Natural killer cell (primary cell): ENCODE data around the gene GMPR2. TPM values are rescaled to one million over a fixed set of nuclear protein-coding genes. Genes with fewer than 3 reads are reported as not detected.

ENCODE experiments used
- ATAC-seq, 3 donors: fragments of 150-1000 bp in 2 of 3; fragments of 200-7000 bp in 1 of 3; cut with Tn5 transposase; 1 replicate in 1 of 3; 2 replicates in 2 of 3; pipeline ENCODE4 v1.10.0; 2021; ENCODE audit warnings: mild to moderate bottlenecking in 2 of 3, moderate library complexity in 2 of 3
- DNase-seq, 2 donors: peaks; one replicate each; pipeline versions ENCODE4 v3.0.0 to v3.0.0-alpha.2; 2013 to 2021; ENCODE audit warnings: mixed read lengths in 1 of 2
- H3K27ac ChIP-seq: one replicate; pipeline ENCODE4 v1.5.1; 2013; ENCODE audit warnings: mild to moderate bottlenecking, low read length
- H3K27me3 ChIP-seq: one replicate; pipeline ENCODE4 v1.6.1; 2013; ENCODE audit warnings: low read length; ENCODE audit not compliant: control insufficient read depth, insufficient read depth
- H3K36me3 ChIP-seq: one replicate; pipeline ENCODE4 v1.6.1; 2013; ENCODE audit warnings: low read length; ENCODE audit not compliant: control insufficient read depth, insufficient read depth
- H3K4me1 ChIP-seq: one replicate; pipeline ENCODE4 v1.6.1; 2013; ENCODE audit warnings: low read length; ENCODE audit not compliant: control insufficient read depth, insufficient read depth
- H3K4me3 ChIP-seq: one replicate; pipeline ENCODE4 v1.5.1; 2013; ENCODE audit warnings: low read length
- H3K9me3 ChIP-seq: one replicate; pipeline ENCODE4 v1.6.1; 2013; ENCODE audit warnings: low read length; ENCODE audit not compliant: control insufficient read depth, insufficient read depth
- H3K27ac Mint-ChIP-seq, 2 donors: one replicate each; pipeline ENCODE4 v1.8.0; 2022; ENCODE audit warnings: mild to moderate bottlenecking in 2 of 2, mixed read lengths in 2 of 2, moderate library complexity in 1 of 2
- H3K27me3 Mint-ChIP-seq, 2 donors: one replicate each; pipeline ENCODE4 v1.8.0; 2022; ENCODE audit warnings: low read depth in 2 of 2, mixed read lengths in 2 of 2
- H3K36me3 Mint-ChIP-seq: one replicate; pipeline ENCODE4 v1.8.0; 2022; ENCODE audit warnings: mixed read lengths
- H3K4me1 Mint-ChIP-seq, 2 donors: one replicate each; pipeline ENCODE4 v1.8.0; 2022; ENCODE audit warnings: mixed read lengths in 2 of 2
- H3K4me3 Mint-ChIP-seq: one replicate; pipeline ENCODE4 v1.8.0; 2022; ENCODE audit warnings: mild to moderate bottlenecking, moderate library complexity, mixed read lengths
- H3K9me3 Mint-ChIP-seq, 2 donors: one replicate each; pipeline ENCODE4 v1.8.0; 2022; ENCODE audit warnings: mixed read lengths in 2 of 2
- CTCF ChIP-seq: fragments of 200-600 bp; IDR thresholded peaks from one replicate; pipeline ENCODE4 v1.8.0; 2022; ENCODE audit warnings: antibody characterized with exemption
- WGBS: methylation state at CpG from one replicate; pipeline ENCODE4 v1.1.7; 2013; ENCODE audit warnings: missing lambda C conversion rate; ENCODE audit not compliant: insufficient coverage; 5-methylcytosine and 5-hydroxymethylcytosine counted together
- intact Hi-C: fragments of 100-400 bp; cut with micrococcal nuclease; formaldehyde crosslinking; loops from one replicate; pipeline ENCODE4 v1.14.2; 2022
- total RNA-seq, 4 donors: library from RNA; stranded (reverse); fragments of 120-200 nt in 1 of 4; gene quantifications; one replicate each; pipeline versions ENCODE4 v1.2.3 to v1.2.4, GENCODE V29; 2013 to 2022

Gene GMPR2
- total RNA-seq, 3 donors from 2014 or later (not counting 1 experiment from before 2014, with no cell fraction given), result 46.5 to 63.3 (median 53.3) TPM

GRCh38 chr14:24277606-24278321 is 45.0 kb downstream of the GMPR2 start:
- H3K4me1 ChIP-seq, result peaks cover 43% of the 10 kb centered on the region
- Mint-ChIP-seq H3K36me3 (no peaks in the 10 kb centered on the region), H3K9me3 (no peaks in the 10 kb centered on the region), H3K27me3 (no peaks in the 10 kb centered on the region), H3K27ac (peak overlapping the region in 1 of 2 donors; percentile 70), H3K4me1 (peaks cover 22 to 26% of the 10 kb centered on the region in 2 donors), H3K4me3 (no peak overlapping the region)
- H3K36me3 ChIP-seq, result no peaks in the 10 kb centered on the region
- TF ChIP-seq CTCF, result no peak
- WGBS, result 67% methylated on average over 11 of the region's 11 CpGs
- ATAC-seq (peak in 2 of 3 donors; percentile 17 to 83), DNase-seq (no peak)
- H3K4me3 ChIP-seq, result no peak overlapping the region
- no peaks in the 10 kb centered on the region for H3K9me3 ChIP-seq
- H3K27me3 ChIP-seq, result no peaks in the 10 kb centered on the region
- peak overlapping the region; percentile 30 for H3K27ac ChIP-seq
- intact Hi-C loops, result no loop called here

- Mint-ChIP-seq H3K36me3 (no peaks in the 10 kb centered on the region), H3K27ac (peak overlapping the region in 1 of 2 donors; percentile 70), H3K27me3 (no peaks in the 10 kb centered on the region), H3K9me3 (no peaks in the 10 kb centered on the region), H3K4me3 (no peak overlapping the region), H3K4me1 (peaks cover 18 to 24% of the 10 kb centered on the region in 2 donors)
- WGBS, result 99% methylated on average over 5 of the region's 5 CpGs
- Histone ChIP-seq H3K27me3 (no peaks in the 10 kb centered on the region), H3K36me3 (no peaks in the 10 kb centered on the region), H3K4me1 (peaks cover 41% of the 10 kb centered on the region), H3K9me3 (no peaks in the 10 kb centered on the region), H3K4me3 (no peak overlapping the region), H3K27ac (no peak overlapping the region)
- DNase-seq (no peak), ATAC-seq (no peak)
- no peak for TF ChIP-seq CTCF
- intact Hi-C loops, result no loop called here
Measured at GRCh38 chr14:24278424-24278823, 45.7 kb downstream of the GMPR2 start.

- H3K27me3 ChIP-seq, result no peaks in the 10 kb centered on the region
- H3K27me3 Mint-ChIP-seq, result no peaks in the 10 kb centered on the region
- H3K27ac Mint-ChIP-seq, result peak overlapping the region in 1 of 2 donors; percentile 54
- no peak for TF ChIP-seq CTCF
- H3K4me1 Mint-ChIP-seq, result peaks cover 18 to 24% of the 10 kb centered on the region in 2 donors
- no peaks in the 10 kb centered on the region for H3K9me3 Mint-ChIP-seq
- ATAC-seq (peak in 2 of 3 donors; percentile 72 to 77), DNase-seq (peak in 1 of 2 donors; percentile 79)
- WGBS, result 54% methylated on average over 10 of the region's 11 CpGs
- intact Hi-C loops, result no loop called here
- H3K9me3 ChIP-seq, result no peaks in the 10 kb centered on the region
- H3K36me3 Mint-ChIP-seq, result no peaks in the 10 kb centered on the region
- H3K27ac ChIP-seq, result peak overlapping the region; percentile 23
- H3K4me1 ChIP-seq, result peaks cover 35% of the 10 kb centered on the region
- no peak overlapping the region for H3K4me3 Mint-ChIP-seq
- no peaks in the 10 kb centered on the region for H3K36me3 ChIP-seq
- H3K4me3 ChIP-seq, result no peak overlapping the region
Measured at GRCh38 chr14:24279301-24280186, 46.8 kb downstream of the GMPR2 start.
